Panc1 (cell line): ENCODE results near the gene CES2. TPM values are rescaled to one million over a fixed set of nuclear protein-coding genes. Genes with fewer than 3 reads are reported as not detected.
"Not testable (repeated sequence)": the region's sequence is repeated elsewhere in the genome, so short reads cannot be mapped to it uniquely, and the experiment has no call there.

Source experiments
- ATAC-seq: fragments of 200-7000 bp; cut with Tn5 transposase; 2 replicates; pipeline ENCODE4 v1.9.1; 2020; ENCODE audit warnings: mild to moderate bottlenecking, moderate library complexity
- BruUV-seq: library from RNA; stranded (reverse); fragments of 400-500 nt; replicated peaks from 2 replicates; lab custom pipeline; 2021; lab: Mats Ljungman, UMichigan
- CTCF ChIA-PET: fragments of 300-600 bp; sonication (Branson Sonifier 250); formaldehyde crosslinking; loops from one replicate; lab custom pipeline; 2022; ENCODE audit warnings: antibody characterized with exemption; lab: Charles Lee
- POLR2A ChIA-PET: fragments of 300-600 bp; sonication (Branson Sonifier 250); formaldehyde crosslinking; loops from one replicate; lab custom pipeline; 2022; ENCODE audit warnings: antibody characterized with exemption; lab: Charles Lee
- DNase-seq: peaks from one replicate; pipeline ENCODE4 v3.0.0-alpha.2; 2010; ENCODE audit warnings: low read depth, low spot score
- H3K27ac ChIP-seq: 2 replicates; pipeline ENCODE4 v1.5.1; 2011; ENCODE audit warnings: mild to moderate bottlenecking, low read length, inconsistent platforms
- H3K27me3 ChIP-seq: fragments of 200-500 bp; sonication (Bioruptor generic); 2 replicates; pipeline ENCODE4 v1.6.0; 2014; ENCODE audit warnings: low read length, inconsistent platforms; ENCODE audit not compliant: control insufficient read depth, insufficient read depth
- H3K36me3 ChIP-seq: fragments of 200-500 bp; sonication (Bioruptor generic); 2 replicates; pipeline ENCODE4 v1.5.1; 2014; ENCODE audit warnings: inconsistent platforms, mild to moderate bottlenecking, low read length, moderate library complexity; ENCODE audit not compliant: control insufficient read depth, insufficient read depth
- H3K4me1 ChIP-seq: 2 replicates; pipeline ENCODE4 v1.5.1; 2011; ENCODE audit warnings: inconsistent platforms, mild to moderate bottlenecking, low read length, moderate library complexity; ENCODE audit not compliant: control insufficient read depth, insufficient read depth
- H3K4me3 ChIP-seq, 2 experiments: 2 replicates each; pipeline ENCODE4 v1.5.1; 2011 to 2012; ENCODE audit warnings: low read depth in 2 of 2, low read length in 2 of 2, mild to moderate bottlenecking in 2 of 2, inconsistent platforms in 1 of 2, moderate library complexity in 1 of 2
- H3K9me3 ChIP-seq: fragments of 200-500 bp; sonication (Bioruptor generic); 2 replicates; pipeline ENCODE4 v1.5.1; 2014; ENCODE audit warnings: low read depth, mild to moderate bottlenecking, inconsistent platforms, low read length, moderate library complexity; ENCODE audit not compliant: control insufficient read depth, insufficient read depth
- POLR2AphosphoS5 ChIP-seq: IDR thresholded peaks from 2 replicates; pipeline ENCODE4 v1.6.1; 2012; ENCODE audit warnings: mild to moderate bottlenecking, low read depth, low read length, moderate library complexity
- SIN3A ChIP-seq: IDR thresholded peaks from 2 replicates; pipeline ENCODE4 v1.6.1; 2012; ENCODE audit warnings: low read depth, mild to moderate bottlenecking, low read length, moderate library complexity, borderline replicate concordance; ENCODE audit not compliant: insufficient read depth
- TCF7L2 ChIP-seq: IDR thresholded peaks from 2 replicates; pipeline ENCODE4 v1.6.1; 2011; ENCODE audit warnings: mild to moderate bottlenecking, low read depth, low read length, inconsistent platforms
- in situ Hi-C: cut with HindIII; loops from 2 replicates; pipeline ENCODE4 v1.10.0; 2016; ENCODE audit warnings: low sequenced_read_pairs, low pct_unique_long_range_greater_than_20kb
- intact Hi-C: fragments of 100-400 bp; cut with micrococcal nuclease; formaldehyde crosslinking; loops from one replicate; pipeline ENCODE4 v1.10.0; 2022; ENCODE audit not compliant: unreplicated experiment
- total RNA-seq: library from RNA; stranded (reverse); gene quantifications from one replicate; pipeline ENCODE4 v1.2.1, GENCODE V29; 2021; ENCODE audit not compliant: unreplicated experiment
- TF ChIP-seq, protein P1 (sequence below): fragments of 450-650 bp; IDR thresholded peaks from 2 replicates; pipeline ENCODE4 v1.5.1; 2017; ENCODE audit warnings: mild to moderate bottlenecking
- TF ChIP-seq, protein P2 (sequence below), 2 experiments: IDR thresholded peaks; 2 replicates each; pipeline ENCODE4 v1.6.1; 2011 to 2012; ENCODE audit warnings: low read depth in 2 of 2, control low read depth in 1 of 2, low read length in 1 of 2, mild to moderate bottlenecking in 1 of 2, moderate library complexity in 1 of 2; ENCODE audit not compliant: insufficient read depth in 1 of 2

The CES2 gene
- total RNA-seq, 1 experiment from 2014 or later, result 26.3 TPM

DNA sequence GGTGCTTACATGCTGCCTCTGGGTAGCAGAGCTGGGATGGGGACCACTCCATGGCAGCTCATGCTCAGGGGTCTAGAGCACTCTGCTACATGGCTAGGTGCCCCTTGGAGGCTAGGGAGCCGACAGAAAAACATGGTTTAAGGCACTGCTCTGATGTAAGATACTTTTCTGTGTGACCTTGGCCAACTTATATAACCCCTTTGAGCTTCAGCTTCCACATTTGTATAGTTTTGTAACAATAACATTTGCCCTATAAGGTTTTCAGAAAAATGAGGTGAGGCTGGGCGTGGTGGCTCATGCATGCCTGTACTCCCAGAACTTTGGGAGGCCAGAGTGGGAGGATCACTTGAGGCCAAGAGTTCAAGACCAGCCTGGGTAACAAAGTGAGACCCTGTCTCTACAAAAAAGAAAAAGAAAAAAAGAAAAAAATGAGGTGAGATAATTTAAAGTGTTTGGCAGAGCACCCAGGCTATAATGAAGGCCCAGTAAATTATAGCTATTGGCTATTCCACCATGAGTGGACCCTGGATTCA, 56.3 kb downstream of the CES2 start:
- in situ Hi-C loops, result no loop called here
- DNase-seq (no peak), ATAC-seq (no peak)
- no peak overlapping the region for H3K4me3 ChIP-seq
- TF ChIP-seq, protein P1, sequence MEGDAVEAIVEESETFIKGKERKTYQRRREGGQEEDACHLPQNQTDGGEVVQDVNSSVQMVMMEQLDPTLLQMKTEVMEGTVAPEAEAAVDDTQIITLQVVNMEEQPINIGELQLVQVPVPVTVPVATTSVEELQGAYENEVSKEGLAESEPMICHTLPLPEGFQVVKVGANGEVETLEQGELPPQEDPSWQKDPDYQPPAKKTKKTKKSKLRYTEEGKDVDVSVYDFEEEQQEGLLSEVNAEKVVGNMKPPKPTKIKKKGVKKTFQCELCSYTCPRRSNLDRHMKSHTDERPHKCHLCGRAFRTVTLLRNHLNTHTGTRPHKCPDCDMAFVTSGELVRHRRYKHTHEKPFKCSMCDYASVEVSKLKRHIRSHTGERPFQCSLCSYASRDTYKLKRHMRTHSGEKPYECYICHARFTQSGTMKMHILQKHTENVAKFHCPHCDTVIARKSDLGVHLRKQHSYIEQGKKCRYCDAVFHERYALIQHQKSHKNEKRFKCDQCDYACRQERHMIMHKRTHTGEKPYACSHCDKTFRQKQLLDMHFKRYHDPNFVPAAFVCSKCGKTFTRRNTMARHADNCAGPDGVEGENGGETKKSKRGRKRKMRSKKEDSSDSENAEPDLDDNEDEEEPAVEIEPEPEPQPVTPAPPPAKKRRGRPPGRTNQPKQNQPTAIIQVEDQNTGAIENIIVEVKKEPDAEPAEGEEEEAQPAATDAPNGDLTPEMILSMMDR, result no peak
- no peak for TF ChIP-seq POLR2AphosphoS5
- TF ChIP-seq TCF7L2, result no peak
- TF ChIP-seq SIN3A, result no peak
- TF ChIP-seq, protein P2, sequence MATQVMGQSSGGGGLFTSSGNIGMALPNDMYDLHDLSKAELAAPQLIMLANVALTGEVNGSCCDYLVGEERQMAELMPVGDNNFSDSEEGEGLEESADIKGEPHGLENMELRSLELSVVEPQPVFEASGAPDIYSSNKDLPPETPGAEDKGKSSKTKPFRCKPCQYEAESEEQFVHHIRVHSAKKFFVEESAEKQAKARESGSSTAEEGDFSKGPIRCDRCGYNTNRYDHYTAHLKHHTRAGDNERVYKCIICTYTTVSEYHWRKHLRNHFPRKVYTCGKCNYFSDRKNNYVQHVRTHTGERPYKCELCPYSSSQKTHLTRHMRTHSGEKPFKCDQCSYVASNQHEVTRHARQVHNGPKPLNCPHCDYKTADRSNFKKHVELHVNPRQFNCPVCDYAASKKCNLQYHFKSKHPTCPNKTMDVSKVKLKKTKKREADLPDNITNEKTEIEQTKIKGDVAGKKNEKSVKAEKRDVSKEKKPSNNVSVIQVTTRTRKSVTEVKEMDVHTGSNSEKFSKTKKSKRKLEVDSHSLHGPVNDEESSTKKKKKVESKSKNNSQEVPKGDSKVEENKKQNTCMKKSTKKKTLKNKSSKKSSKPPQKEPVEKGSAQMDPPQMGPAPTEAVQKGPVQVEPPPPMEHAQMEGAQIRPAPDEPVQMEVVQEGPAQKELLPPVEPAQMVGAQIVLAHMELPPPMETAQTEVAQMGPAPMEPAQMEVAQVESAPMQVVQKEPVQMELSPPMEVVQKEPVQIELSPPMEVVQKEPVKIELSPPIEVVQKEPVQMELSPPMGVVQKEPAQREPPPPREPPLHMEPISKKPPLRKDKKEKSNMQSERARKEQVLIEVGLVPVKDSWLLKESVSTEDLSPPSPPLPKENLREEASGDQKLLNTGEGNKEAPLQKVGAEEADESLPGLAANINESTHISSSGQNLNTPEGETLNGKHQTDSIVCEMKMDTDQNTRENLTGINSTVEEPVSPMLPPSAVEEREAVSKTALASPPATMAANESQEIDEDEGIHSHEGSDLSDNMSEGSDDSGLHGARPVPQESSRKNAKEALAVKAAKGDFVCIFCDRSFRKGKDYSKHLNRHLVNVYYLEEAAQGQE (IDR thresholded peaks at IDR 0.05; ENCODE audit: insufficient read depth in 1 of 2, low read depth in 2 of 2, low read length in 1 of 2), result no peak
- POLR2A ChIA-PET, result no interaction called here
- no peaks in the 10 kb centered on the region for H3K27me3 ChIP-seq
- no peaks in the 10 kb centered on the region for H3K9me3 ChIP-seq
- no peak overlapping the region for H3K27ac ChIP-seq
- no peaks in the 10 kb centered on the region for H3K36me3 ChIP-seq
- CTCF ChIA-PET, result interaction anchor here (0.6 to 0.8 kb wide), 2 partner anchors 14 to 24 kb away, joined by 3 to 4 read pairs; no protein-coding TSS in a partner anchor
- H3K4me1 ChIP-seq, result no peaks in the 10 kb centered on the region
- intact Hi-C loops, result no loop called here
- BruUV-seq, result no TSS peak

DNA sequence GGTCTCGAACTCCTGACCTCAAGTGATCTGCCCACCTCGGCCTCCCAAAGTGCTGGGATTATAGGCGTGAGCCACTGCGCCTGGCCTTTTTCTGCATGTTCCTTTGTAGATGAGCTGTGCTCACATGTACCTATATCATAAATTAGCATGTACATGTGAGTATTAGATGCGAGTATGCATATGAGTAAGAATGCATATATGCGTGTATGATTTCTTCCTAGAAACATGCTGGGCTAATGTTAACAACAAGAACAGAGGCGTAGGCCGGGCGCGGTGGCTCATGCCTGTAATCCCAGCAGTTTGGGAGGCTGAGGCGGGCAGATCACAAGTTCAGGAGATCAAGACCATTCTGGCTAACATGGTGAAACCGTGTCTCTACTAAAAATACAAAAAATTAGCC, 58.2 kb downstream of the CES2 start:
- DNase-seq, POLR2A ChIA-PET, H3K9me3 ChIP-seq, intact Hi-C loops, H3K4me1 ChIP-seq, H3K36me3 ChIP-seq, BruUV-seq, in situ Hi-C loops, CTCF ChIA-PET, ATAC-seq, H3K4me3 ChIP-seq, H3K27ac ChIP-seq, H3K27me3 ChIP-seq: not testable (repeated sequence)

Other genes with a start within 250 kb of the CES2 start
- 51.9 TPM for gene CMTM4, start 238.8 kb upstream of the CES2 start, total RNA-seq
- gene DYNC1LI2, start 183.9 kb upstream of the CES2 start, total RNA-seq, result 103 TPM
- not detected for gene TERB1, start 133.9 kb upstream of the CES2 start, total RNA-seq
- 70.7 TPM for gene NAE1, start 104.5 kb upstream of the CES2 start, total RNA-seq
- not detected for gene CA7, start 91.1 kb upstream of the CES2 start, total RNA-seq
- 15.9 TPM for gene PDP2, start 55.0 kb upstream of the CES2 start, total RNA-seq
- gene CDH16, start 16.6 kb upstream of the CES2 start, total RNA-seq, result not detected
- 4.3 TPM for gene RRAD, start 10.0 kb upstream of the CES2 start, total RNA-seq
- gene CIAO2B, start 1.1 kb upstream of the CES2 start, total RNA-seq, result 96.6 TPM
- not detected for gene CES3, start 25.8 kb downstream of the CES2 start, total RNA-seq
- gene CES4A, start 53.1 kb downstream of the CES2 start, total RNA-seq, result 6.1 TPM
- 66.4 TPM for gene CBFB, start 93.6 kb downstream of the CES2 start, total RNA-seq
- gene PHAF1, start 174.4 kb downstream of the CES2 start, total RNA-seq, result 15.7 TPM
- 11.5 TPM for gene B3GNT9, start 215.5 kb downstream of the CES2 start, total RNA-seq
- gene TRADD, start 224.4 kb downstream of the CES2 start, total RNA-seq, result 18.5 TPM
- 17.8 TPM for gene FBXL8, start 224.4 kb downstream of the CES2 start, total RNA-seq
- 38.6 TPM for gene HSF4, start 229.2 kb downstream of the CES2 start, total RNA-seq
- gene NOL3, start 235.0 kb downstream of the CES2 start, total RNA-seq, result 27.9 TPM
- gene MATCAP1, start 248.4 kb downstream of the CES2 start, total RNA-seq, result 13.9 TPM